H1 (cell line): ENCODE results near the gene CFAP107. TPM values are rescaled to one million over a fixed set of nuclear protein-coding genes. Genes with fewer than 3 reads are reported as not detected.

ENCODE experiments used
- CTCF ChIA-PET: fragments of 300-600 bp; sonication (Branson Sonifier 250); formaldehyde crosslinking; loops from one replicate; lab custom pipeline; 2021; ENCODE audit not compliant: partially characterized antibody; lab: Charles Lee
- POLR2A ChIA-PET: fragments of 300-600 bp; sonication (Branson Sonifier 250); formaldehyde crosslinking; loops from one replicate; lab custom pipeline; 2021; ENCODE audit warnings: inconsistent platforms; ENCODE audit not compliant: partially characterized antibody; lab: Charles Lee
- DNase-seq, 2 experiments: peaks; one replicate each; pipeline versions ENCODE4 v3.0.0 to v3.0.0-alpha.2; 2010 to 2022; ENCODE audit warnings: low spot score in 2 of 2, low read depth in 1 of 2, mixed read lengths in 1 of 2
- FAIRE-seq: peaks from 2 replicates; lab custom pipeline; 2011; peaks lifted over from hg19 to GRCh38; lab: Jason Lieb, UNC
- H2AFZ ChIP-seq: 2 replicates; pipeline ENCODE4 v1.8.1; 2012; ENCODE audit warnings: low read length, inconsistent platforms
- H2AK5ac ChIP-seq: 2 replicates; pipeline ENCODE4 v1.6.1; 2013; ENCODE audit warnings: low read depth, low read length
- H2BK120ac ChIP-seq: replicated peaks from 2 replicates; pipeline ENCODE3; 2013; ENCODE audit warnings: low read depth, low read length, inconsistent platforms
- H2BK12ac ChIP-seq: 2 replicates; pipeline ENCODE4 v1.6.1; 2013; ENCODE audit warnings: low read depth, low read length
- H2BK15ac ChIP-seq: 2 replicates; pipeline ENCODE4 v1.6.1; 2013; ENCODE audit warnings: low read length
- H2BK20ac ChIP-seq: 2 replicates; pipeline ENCODE4 v1.6.1; 2013; ENCODE audit warnings: low read length
- H2BK5ac ChIP-seq: 2 replicates; pipeline ENCODE4 v1.6.1; 2013; ENCODE audit warnings: low read depth, low read length
- H3K14ac ChIP-seq: 2 replicates; pipeline ENCODE4 v1.6.1; 2013; ENCODE audit warnings: inconsistent platforms; ENCODE audit not compliant: insufficient read length
- H3K18ac ChIP-seq: 2 replicates; pipeline ENCODE4 v1.6.1; 2013; ENCODE audit warnings: low read length; ENCODE audit errors: extremely low read depth
- H3K23ac ChIP-seq: 2 replicates; pipeline ENCODE4 v1.6.1; 2013; ENCODE audit warnings: inconsistent platforms; ENCODE audit not compliant: insufficient read length
- H3K23me2 ChIP-seq: 2 replicates; pipeline ENCODE4 v1.6.1; 2013; ENCODE audit warnings: low read depth, low read length
- H3K27ac ChIP-seq: 2 replicates; pipeline ENCODE4 v1.6.1; 2011; ENCODE audit warnings: low read depth, low read length, inconsistent platforms
- H3K27me3 ChIP-seq, 4 experiments: replicated peaks in 1 of 4; 1 replicate in 1 of 4; 2 replicates in 3 of 4; pipeline versions ENCODE4 v1.6.1 to v1.8.1; 2011 to 2013; ENCODE audit warnings: low read length in 3 of 4, mild to moderate bottlenecking in 3 of 4, inconsistent platforms in 2 of 4, mixed read lengths in 2 of 4, moderate library complexity in 1 of 4; ENCODE audit not compliant: control insufficient read depth in 3 of 4, insufficient read depth in 3 of 4; ENCODE audit errors: extremely low read depth in 1 of 4
- H3K36me3 ChIP-seq, 4 experiments: 2 replicates each; pipeline versions ENCODE4 v1.6.1 to v1.8.1; 2011 to 2013; ENCODE audit warnings: mild to moderate bottlenecking in 4 of 4, low read length in 3 of 4, moderate library complexity in 2 of 4, control low read depth in 1 of 4, inconsistent platforms in 1 of 4; ENCODE audit not compliant: insufficient read depth in 4 of 4, control insufficient read depth in 2 of 4
- H3K4ac ChIP-seq: replicated peaks from 2 replicates; pipeline ENCODE3; 2013; ENCODE audit warnings: low read length, low read depth, mixed read lengths, inconsistent platforms; ENCODE audit not compliant: insufficient read length
- H3K4me1 ChIP-seq, 4 experiments: replicated peaks in 1 of 4; 1 replicate in 1 of 4; 2 replicates in 3 of 4; pipeline versions ENCODE4 v1.6.1 to v1.8.1; 2011 to 2013; ENCODE audit warnings: low read length in 3 of 4, inconsistent platforms in 2 of 4, mixed read lengths in 1 of 4; ENCODE audit not compliant: insufficient read depth in 4 of 4, control insufficient read depth in 3 of 4
- H3K4me2 ChIP-seq, 2 experiments: 2 replicates each; pipeline versions ENCODE4 v1.6.1 to v1.8.1; 2011 to 2013; ENCODE audit warnings: low read depth in 2 of 2, low read length in 2 of 2, control low read depth in 1 of 2, inconsistent platforms in 1 of 2, mild to moderate bottlenecking in 1 of 2; ENCODE audit not compliant: insufficient read depth in 1 of 2
- H3K4me3 ChIP-seq, 4 experiments: fragments of 200-600, 300-600 bp in 1 of 4; sonication (generic), shearing (Covaris generic), sonication (Bioruptor Twin) in 1 of 4; 2 replicates each; pipeline versions ENCODE4 v1.5.1 to v1.8.1; 2011 to 2016; ENCODE audit warnings: low read length in 4 of 4, low read depth in 3 of 4, control low read depth in 2 of 4, inconsistent platforms in 2 of 4, mild to moderate bottlenecking in 2 of 4, mixed read lengths in 1 of 4, moderate library complexity in 1 of 4; ENCODE audit not compliant: insufficient read depth in 2 of 4; ENCODE audit errors: extremely low read depth in 1 of 4
- H3K56ac ChIP-seq: replicated peaks from 2 replicates; pipeline ENCODE3; 2013; ENCODE audit warnings: low read depth, mild to moderate bottlenecking, mixed read lengths, low read length, inconsistent platforms; ENCODE audit not compliant: insufficient read length
- H3K79me1 ChIP-seq: 2 replicates; pipeline ENCODE4 v1.6.1; 2013; ENCODE audit warnings: low read depth, low read length, control low read depth
- H3K79me2 ChIP-seq, 2 experiments: 2 replicates each; pipeline versions ENCODE4 v1.6.1 to v1.8.1; 2012 to 2013; ENCODE audit warnings: low read length in 2 of 2, mild to moderate bottlenecking in 2 of 2, inconsistent platforms in 1 of 2; ENCODE audit not compliant: insufficient read depth in 2 of 2, control insufficient read depth in 1 of 2
- H3K9ac ChIP-seq, 4 experiments: replicated peaks in 1 of 4; 1 replicate in 1 of 4; 2 replicates in 3 of 4; pipeline versions ENCODE4 v1.6.1 to v1.8.1; 2011 to 2013; ENCODE audit warnings: low read depth in 3 of 4, low read length in 3 of 4, control low read depth in 2 of 4, mild to moderate bottlenecking in 2 of 4, moderate library complexity in 2 of 4, inconsistent platforms in 1 of 4; ENCODE audit errors: extremely low read depth in 1 of 4
- H3K9me3 ChIP-seq, 2 experiments: 2 replicates each; pipeline versions ENCODE4 v1.6.1 to v1.8.1; 2012 to 2013; ENCODE audit warnings: mild to moderate bottlenecking in 2 of 2, moderate library complexity in 2 of 2, control low read depth in 1 of 2, inconsistent platforms in 1 of 2, low read depth in 1 of 2, low read length in 1 of 2, mixed read lengths in 1 of 2; ENCODE audit not compliant: insufficient read depth in 2 of 2
- H4K20me1 ChIP-seq, 2 experiments: replicated peaks in 1 of 2; 2 replicates each; pipeline versions ENCODE3 to v1.8.1; 2011 to 2013; ENCODE audit warnings: inconsistent platforms in 2 of 2, low read length in 2 of 2, mild to moderate bottlenecking in 1 of 2; ENCODE audit not compliant: insufficient read depth in 2 of 2, control insufficient read depth in 1 of 2
- H4K5ac ChIP-seq: 2 replicates; pipeline ENCODE4 v1.6.1; 2013; ENCODE audit warnings: low read length, low read depth, mixed read lengths, inconsistent platforms; ENCODE audit not compliant: insufficient read length
- H4K8ac ChIP-seq: 2 replicates; pipeline ENCODE4 v1.8.0; 2013; ENCODE audit warnings: mild to moderate bottlenecking, moderate library complexity, low read length, inconsistent platforms; ENCODE audit not compliant: insufficient read depth; ENCODE audit errors: extremely low read depth
- H4K91ac ChIP-seq: replicated peaks from 2 replicates; pipeline ENCODE3; 2013; ENCODE audit warnings: low read length, mixed read lengths, inconsistent platforms; ENCODE audit not compliant: insufficient read length
- BRCA1 ChIP-seq: IDR thresholded peaks from 2 replicates; pipeline ENCODE4 v1.6.1; 2012; ENCODE audit warnings: low read depth, low read length, improper control_type of control experiment
- GABPA ChIP-seq: IDR thresholded peaks from 2 replicates; pipeline ENCODE4 v1.6.1; 2011; ENCODE audit warnings: mild to moderate bottlenecking, low read length, moderate library complexity, borderline replicate concordance; ENCODE audit not compliant: insufficient read depth
- RAD21 ChIP-seq, 2 experiments: IDR thresholded peaks in 1 of 2; conservative IDR thresholded peaks in 1 of 2; 2 replicates each; pipeline ENCODE4 v1.6.1; 2011; ENCODE audit warnings: low read depth in 2 of 2, low read length in 2 of 2, improper control_type of control experiment in 1 of 2, inconsistent platforms in 1 of 2, mild to moderate bottlenecking in 1 of 2, moderate library complexity in 1 of 2
- WGBS, 2 experiments: shearing (Covaris generic) in 1 of 2; methylation state at CpG; one replicate each; pipeline versions ENCODE4 v1.1.6 to v1.1.7; 2013 to 2015; ENCODE audit warnings: low lambda C conversion rate in 2 of 2, mixed read lengths in 2 of 2, inconsistent platforms in 1 of 2, low coverage in 1 of 2, missing lambda C conversion rate in 1 of 2; ENCODE audit not compliant: insufficient replicate concordance in 2 of 2, insufficient coverage in 1 of 2, insufficient read length in 1 of 2; ENCODE audit errors: extremely low coverage in 1 of 2, missing lambda C conversion rate in 1 of 2; 5-methylcytosine and 5-hydroxymethylcytosine counted together
- polyA plus RNA-seq, 7 experiments: library from polyadenylated mRNA; depleted of rRNA in 3 of 7; stranded (reverse) in 5 of 7; unstranded in 2 of 7; fragments of >200 nt in 5 of 7; fragments of 200-250 nt in 2 of 7; gene quantifications; 1 replicate in 5 of 7; 2 replicates in 1 of 7; 4 replicates in 1 of 7; pipeline versions ENCODE4 v1.2.1 to v1.2.3, GENCODE V29; 2011 to 2013; ENCODE audit warnings: missing spikeins in 2 of 7, mixed read lengths in 2 of 7
- total RNA-seq: library from RNA; stranded (reverse); fragmentation: NEBNext Ultra II Directional; extraction: Animal tissue kit (Norgen Biotek cat#: 25700); gene quantifications from 2 replicates; pipeline ENCODE4 v1.2.1, GENCODE V29; 2021
- TF ChIP-seq, protein P1 (sequence below), 3 experiments: IDR thresholded peaks; 1 replicate in 2 of 3; 2 replicates in 1 of 3; pipeline versions ENCODE4 v1.5.1 to v1.6.1; 2011; ENCODE audit warnings: low read length in 3 of 3, mild to moderate bottlenecking in 3 of 3, inconsistent platforms in 2 of 3, low read depth in 1 of 3, moderate library complexity in 1 of 3; ENCODE audit not compliant: insufficient read depth in 1 of 3; ENCODE audit errors: control extremely low read depth in 1 of 3

CFAP107 gene
- total and polyA plus RNA-seq, 2 of the 8 experiments (the other 6 are each of a cell fraction or from before 2014, with no cell fraction given) = 0.23 TPM; not detected in 1

DNA sequence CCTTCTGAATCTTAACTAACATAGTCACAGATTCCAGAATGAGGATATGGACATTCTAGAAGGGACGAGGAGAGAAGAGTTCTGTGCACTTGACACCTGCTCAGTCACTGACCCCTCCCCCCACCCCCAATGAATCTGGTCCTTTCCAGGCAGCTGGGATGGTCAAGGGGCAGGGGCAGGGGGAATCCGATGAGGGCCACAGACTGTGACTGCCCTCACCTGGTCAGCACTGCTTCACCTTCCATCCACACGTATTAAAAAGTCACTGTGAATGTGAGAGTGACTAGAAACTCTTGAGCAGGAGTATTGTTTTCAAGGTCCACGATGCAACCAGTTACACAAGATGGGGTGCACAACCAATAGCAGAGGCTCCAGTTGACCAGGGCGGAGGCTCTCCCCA lies 18.0 kb downstream of the CFAP107 start:
- H3K56ac ChIP-seq = no peak overlapping the region
- 76% methylated on average over 5 of the region's 5 CpGs; no CpG with 5 or more reads in 1 of the 2 experiments for WGBS, 2 experiments
- no peak overlapping the region for H3K4ac ChIP-seq
- H3K79me1 ChIP-seq = no peaks in the 10 kb centered on the region
- no peak overlapping the region for H2AFZ ChIP-seq
- no peak for DNase-seq
- CTCF ChIA-PET = interaction anchor here (0.6 to 2.4 kb wide), 12 partner anchors 8 to 342 kb away, joined by 3 to 8 read pairs (median 3); partner anchors contain the start of gene PRAMEF12
- no peak overlapping the region for H4K91ac ChIP-seq
- H3K4me3 ChIP-seq = no peak overlapping the region
- H3K4me1 ChIP-seq = no peaks in the 10 kb centered on the region
- no peak overlapping the region for H2BK5ac ChIP-seq
- H4K20me1 ChIP-seq = no peaks in the 10 kb centered on the region
- H2BK120ac ChIP-seq = no peak overlapping the region
- H3K14ac ChIP-seq = no peak overlapping the region
- no peak overlapping the region for H3K27ac ChIP-seq
- H4K5ac ChIP-seq = no peak overlapping the region
- H4K8ac ChIP-seq = no peak overlapping the region; the same call in 1 of the 2 replicates
- no peaks in the 10 kb centered on the region; the same call in 1 of the 2 replicates for H3K23me2 ChIP-seq
- no peaks in the 10 kb centered on the region for H3K79me2 ChIP-seq
- no peak overlapping the region for H3K9ac ChIP-seq
- no peaks in the 10 kb centered on the region for H3K36me3 ChIP-seq
- 0 out of 2 replicates have a peak overlapping the region, but pooled peaks have one; percentile 18 for H2BK12ac ChIP-seq
- POLR2A ChIA-PET = no interaction called here
- H3K4me2 ChIP-seq = no peak overlapping the region
- H3K23ac ChIP-seq = no peak overlapping the region
- H3K27me3 ChIP-seq = no peaks in the 10 kb centered on the region
- H3K18ac ChIP-seq = no peak overlapping the region; the same call in 1 of the 2 replicates
- FAIRE-seq = peak; percentile 24
- H3K9me3 ChIP-seq = no peaks in the 10 kb centered on the region
- no peak overlapping the region for H2AK5ac ChIP-seq
- no peak overlapping the region for H2BK20ac ChIP-seq
- H2BK15ac ChIP-seq = peak overlapping the region; percentile 73; the same call in 1 of the 2 replicates
- TF ChIP-seq RAD21 (IDR thresholded peaks at IDR 0.05 in 1 of 2, conservative IDR thresholded peaks at IDR 0.05 in 1 of 2; ENCODE audit: low read depth in 2 of 2, low read length in 2 of 2) (peak; percentile 42 to 55; a peak in 3 of 4 replicates), GABPA (no peak), BRCA1 (no peak)
- TF ChIP-seq, protein P1, sequence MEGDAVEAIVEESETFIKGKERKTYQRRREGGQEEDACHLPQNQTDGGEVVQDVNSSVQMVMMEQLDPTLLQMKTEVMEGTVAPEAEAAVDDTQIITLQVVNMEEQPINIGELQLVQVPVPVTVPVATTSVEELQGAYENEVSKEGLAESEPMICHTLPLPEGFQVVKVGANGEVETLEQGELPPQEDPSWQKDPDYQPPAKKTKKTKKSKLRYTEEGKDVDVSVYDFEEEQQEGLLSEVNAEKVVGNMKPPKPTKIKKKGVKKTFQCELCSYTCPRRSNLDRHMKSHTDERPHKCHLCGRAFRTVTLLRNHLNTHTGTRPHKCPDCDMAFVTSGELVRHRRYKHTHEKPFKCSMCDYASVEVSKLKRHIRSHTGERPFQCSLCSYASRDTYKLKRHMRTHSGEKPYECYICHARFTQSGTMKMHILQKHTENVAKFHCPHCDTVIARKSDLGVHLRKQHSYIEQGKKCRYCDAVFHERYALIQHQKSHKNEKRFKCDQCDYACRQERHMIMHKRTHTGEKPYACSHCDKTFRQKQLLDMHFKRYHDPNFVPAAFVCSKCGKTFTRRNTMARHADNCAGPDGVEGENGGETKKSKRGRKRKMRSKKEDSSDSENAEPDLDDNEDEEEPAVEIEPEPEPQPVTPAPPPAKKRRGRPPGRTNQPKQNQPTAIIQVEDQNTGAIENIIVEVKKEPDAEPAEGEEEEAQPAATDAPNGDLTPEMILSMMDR (IDR thresholded peaks at IDR 0.05; ENCODE audit: control extremely low read depth in 1 of 3, insufficient read depth in 1 of 3, low read depth in 1 of 3, low read length in 3 of 3) = peak; percentile 22 to 27 (median 25); a peak in 3 of 4 replicates
